Ovary (tissue), 9 donors: ENCODE data around the gene CHL1. TPM values are rescaled to one million over a fixed set of nuclear protein-coding genes. Genes with fewer than 3 reads are reported as not detected.

Source experiments
- DNase-seq, 5 donors: peaks; one replicate each; pipeline ENCODE4 v3.0.0-alpha.2; 2019 to 2020
- H3K27ac ChIP-seq, 2 donors: fragments of 200-600 bp; one replicate each; pipeline versions ENCODE4 v1.5.1 to v1.8.0; 2019 to 2022
- H3K27me3 ChIP-seq: fragments of 200-600 bp; one replicate; pipeline ENCODE4 v1.8.0; 2022
- H3K36me3 ChIP-seq: fragments of 200-600 bp; sonication (generic); one replicate; pipeline ENCODE4 v1.5.1; 2019
- H3K4me1 ChIP-seq: one replicate; pipeline ENCODE4 v1.8.1; 2013; ENCODE audit warnings: mild to moderate bottlenecking, moderate library complexity; ENCODE audit not compliant: insufficient read depth
- H3K4me3 ChIP-seq: fragments of 200-600 bp; sonication (generic); one replicate; pipeline ENCODE4 v1.5.1; 2017
- H3K9me3 ChIP-seq, 2 donors: fragments of 200-600 bp in 1 of 2; sonication (generic) in 1 of 2; one replicate each; pipeline versions ENCODE4 v1.5.1 to v1.8.1; 2013 to 2019; ENCODE audit warnings: mild to moderate bottlenecking in 1 of 2, moderate library complexity in 1 of 2
- EP300 ChIP-seq: sonication (generic); formaldehyde crosslinking; IDR thresholded peaks from one replicate; pipeline ENCODE4 v1.6.1; 2017; ENCODE audit warnings: antibody characterized with exemption
- POLR2A ChIP-seq: fragments of 450-650 bp; IDR thresholded peaks from one replicate; pipeline ENCODE4 v1.6.1; 2017; ENCODE audit warnings: antibody characterized with exemption, mild to moderate bottlenecking, moderate library complexity
- WGBS, 3 donors: extraction: QIAGEN DNeasy Blood & Tissue Kit in 1 of 3; methylation state at CpG; one replicate each; pipeline versions ENCODE4 v1.1.5 to v1.1.7; 2013 to 2017; 5-methylcytosine and 5-hydroxymethylcytosine counted together
- intact Hi-C, 4 donors: fragments of 100-400 bp; cut with DNase I; formaldehyde crosslinking; loops; one replicate each; pipeline versions ENCODE4 v1.11.0 to v1.15.1; 2022 to 2023
- polyA plus RNA-seq, 2 donors: library from polyadenylated mRNA; stranded (reverse); fragments of 200-250 nt in 1 of 2; fragments of 350-450 nt in 1 of 2; fragmentation: Illumina TruSeq in 1 of 2; extraction: RNeasy Lipid Tissue Mini Kit (QIAGEN cat#74804) in 1 of 2; gene quantifications; one replicate each; pipeline ENCODE4 v1.2.3, GENCODE V29; 2013 to 2014
- total RNA-seq, 7 donors: library from RNA; depleted of rRNA in 2 of 7; stranded (reverse); fragments of >200 nt in 2 of 7; fragmentation: NEBNext Ultra II Directional in 3 of 7; extraction: Animal tissue kit (Norgen Biotek cat#: 25700) in 3 of 7; gene quantifications; one replicate each; pipeline versions ENCODE4 v1.1.0 to v1.2.4, GENCODE V29; 2016 to 2023
- TF ChIP-seq, protein P1 (sequence below), 3 donors: fragments of 450-650 bp in 2 of 3; fragments of 200-600 bp in 1 of 3; IDR thresholded peaks; one replicate each; pipeline versions ENCODE4 v1.5.1 to v1.8.0; 2016 to 2022; ENCODE audit warnings: antibody characterized with exemption in 3 of 3, mild to moderate bottlenecking in 1 of 3
- donor health status: DM: no; HTN: no; CAD: no; lungs with moderate emphysema.
- donor health status: DM: no; HTN: no; CAD: no.
- donor health status: Bipolar disorder and iron deficiency.
- donor health status: DM: yes; HTN: yes; CAD: no.
- donor health status: DM: no; HTN: no; CAD: no.
- donor health status: DM: yes; HTN: yes; CAD: no.

CHL1 gene
- total and polyA plus RNA-seq, 9 donors = 20.8 to 101 (median 35.7) TPM

- no peak overlapping the region for H3K27ac ChIP-seq
- no peaks in the 10 kb centered on the region for H3K9me3 ChIP-seq
- intact Hi-C loops = no loop called here
- DNase-seq = no peak
- H3K36me3 ChIP-seq = no peaks in the 10 kb centered on the region
- peaks cover 4% of the 10 kb centered on the region for H3K4me1 ChIP-seq
- H3K27me3 ChIP-seq = no peaks in the 10 kb centered on the region
- H3K4me3 ChIP-seq = no peak overlapping the region
- 82 to 88% (median 87%) methylated on average over 3 of the region's 3 CpGs for WGBS, 3 donors
- TF ChIP-seq, protein P1, sequence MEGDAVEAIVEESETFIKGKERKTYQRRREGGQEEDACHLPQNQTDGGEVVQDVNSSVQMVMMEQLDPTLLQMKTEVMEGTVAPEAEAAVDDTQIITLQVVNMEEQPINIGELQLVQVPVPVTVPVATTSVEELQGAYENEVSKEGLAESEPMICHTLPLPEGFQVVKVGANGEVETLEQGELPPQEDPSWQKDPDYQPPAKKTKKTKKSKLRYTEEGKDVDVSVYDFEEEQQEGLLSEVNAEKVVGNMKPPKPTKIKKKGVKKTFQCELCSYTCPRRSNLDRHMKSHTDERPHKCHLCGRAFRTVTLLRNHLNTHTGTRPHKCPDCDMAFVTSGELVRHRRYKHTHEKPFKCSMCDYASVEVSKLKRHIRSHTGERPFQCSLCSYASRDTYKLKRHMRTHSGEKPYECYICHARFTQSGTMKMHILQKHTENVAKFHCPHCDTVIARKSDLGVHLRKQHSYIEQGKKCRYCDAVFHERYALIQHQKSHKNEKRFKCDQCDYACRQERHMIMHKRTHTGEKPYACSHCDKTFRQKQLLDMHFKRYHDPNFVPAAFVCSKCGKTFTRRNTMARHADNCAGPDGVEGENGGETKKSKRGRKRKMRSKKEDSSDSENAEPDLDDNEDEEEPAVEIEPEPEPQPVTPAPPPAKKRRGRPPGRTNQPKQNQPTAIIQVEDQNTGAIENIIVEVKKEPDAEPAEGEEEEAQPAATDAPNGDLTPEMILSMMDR (IDR thresholded peaks at IDR 0.05) = no peak
- TF ChIP-seq EP300 = no peak
- no peak for TF ChIP-seq POLR2A
Measured at GRCh38 chr3:242602-243355, 46.2 kb downstream of the CHL1 start.

- H3K27ac ChIP-seq = no peak overlapping the region
- TF ChIP-seq POLR2A (no peak), EP300 (no peak)
- TF ChIP-seq, protein P1 (IDR thresholded peaks at IDR 0.05) = no peak
- intact Hi-C loops = no loop called here
- no peaks in the 10 kb centered on the region for H3K9me3 ChIP-seq
- H3K27me3 ChIP-seq = no peaks in the 10 kb centered on the region
- peaks cover 4% of the 10 kb centered on the region for H3K4me1 ChIP-seq
- 15 to 27% (median 17%) methylated on average over 3 of the region's 3 CpGs for WGBS, 3 donors
- H3K4me3 ChIP-seq = no peak overlapping the region
- no peak for DNase-seq
- no peaks in the 10 kb centered on the region for H3K36me3 ChIP-seq
Measured at GRCh38 chr3:243356-243725, 46.8 kb downstream of the CHL1 start.

- Histone ChIP-seq H3K9me3 (no peaks in the 10 kb centered on the region), H3K4me1 (peaks cover 4% of the 10 kb centered on the region), H3K27me3 (no peaks in the 10 kb centered on the region), H3K4me3 (no peak overlapping the region), H3K27ac (no peak overlapping the region), H3K36me3 (no peaks in the 10 kb centered on the region)
- DNase-seq = no peak
- intact Hi-C loops = no loop called here
- TF ChIP-seq, protein P1 (IDR thresholded peaks at IDR 0.05) = no peak
- TF ChIP-seq EP300 = no peak
- no peak for TF ChIP-seq POLR2A
- 31 to 57% (median 32%) methylated on average over 9 of the region's 9 CpGs for WGBS, 3 donors
Measured at GRCh38 chr3:244041-244440, 47.5 kb downstream of the CHL1 start.

- no peak for DNase-seq
- TF ChIP-seq, protein P1 (IDR thresholded peaks at IDR 0.05) = no peak
- TF ChIP-seq EP300 (no peak), POLR2A (no peak)
- Histone ChIP-seq H3K9me3 (no peaks in the 10 kb centered on the region), H3K4me3 (no peak overlapping the region), H3K36me3 (no peaks in the 10 kb centered on the region), H3K27ac (no peak overlapping the region), H3K4me1 (peaks cover 4% of the 10 kb centered on the region), H3K27me3 (no peaks in the 10 kb centered on the region)
- intact Hi-C loops = no loop called here
- WGBS, 3 donors = 92 to 93% (median 93%) methylated on average over 1 of the region's 1 CpG
Measured at GRCh38 chr3:247916-248315, 51.4 kb downstream of the CHL1 start.
